ENCODE results near the gene CAPN7.
"Not testable (repeated sequence)": the region's sequence is repeated elsewhere in the genome, so short reads cannot be mapped to it uniquely, and the experiment has no call there.

Gene CAPN7

GRCh38 chr3:15172806-15173205, 33.2 kb upstream of the CAPN7 start:
- no peak overlapping the region for H3K27ac ChIP-seq (ENCODE audit: insufficient read depth, low read length, poor library complexity, severe bottlenecking)
- no peak for DNase-seq
- H3K9me3 ChIP-seq (ENCODE audit: control insufficient read depth, low read length), result no peaks in the 10 kb centered on the region
- H3K27me3 ChIP-seq (replicated peaks; ENCODE audit: control insufficient read depth, insufficient read depth, low read length, poor library complexity, severe bottlenecking), result no peaks in the 10 kb centered on the region
- no peaks in the 10 kb centered on the region for H3K4me1 ChIP-seq (ENCODE audit: control insufficient read depth, insufficient read depth, low read length, poor library complexity, severe bottlenecking)
- no peak overlapping the region for H3K4me3 ChIP-seq (ENCODE audit: insufficient read depth, low read depth, low read length, poor library complexity, severe bottlenecking)
- no peaks in the 10 kb centered on the region for H3K36me3 ChIP-seq (ENCODE audit: control insufficient read depth, insufficient read depth, low read length)

GRCh38 chr3:15174953-15175352, 31.1 kb upstream of the CAPN7 start:
- H3K4me1 ChIP-seq (ENCODE audit: control insufficient read depth, insufficient read depth, low read length, poor library complexity, severe bottlenecking), result no peaks in the 10 kb centered on the region
- H3K36me3 ChIP-seq (ENCODE audit: control insufficient read depth, insufficient read depth, low read length), result no peaks in the 10 kb centered on the region
- H3K27ac ChIP-seq (ENCODE audit: insufficient read depth, low read length, poor library complexity, severe bottlenecking), result no peak overlapping the region
- H3K27me3 ChIP-seq (replicated peaks; ENCODE audit: control insufficient read depth, insufficient read depth, low read length, poor library complexity, severe bottlenecking), result no peaks in the 10 kb centered on the region
- H3K9me3 ChIP-seq (ENCODE audit: control insufficient read depth, low read length), result no peaks in the 10 kb centered on the region
- no peak overlapping the region for H3K4me3 ChIP-seq (ENCODE audit: insufficient read depth, low read depth, low read length, poor library complexity, severe bottlenecking)
- DNase-seq, result no peak

GRCh38 chr3:15175605-15176004, 30.4 kb upstream of the CAPN7 start:
- no peaks in the 10 kb centered on the region for H3K36me3 ChIP-seq (ENCODE audit: control insufficient read depth, insufficient read depth, low read length)
- no peak for DNase-seq
- H3K4me1 ChIP-seq (ENCODE audit: control insufficient read depth, insufficient read depth, low read length, poor library complexity, severe bottlenecking), result no peaks in the 10 kb centered on the region
- no peak overlapping the region for H3K4me3 ChIP-seq (ENCODE audit: insufficient read depth, low read depth, low read length, poor library complexity, severe bottlenecking)
- H3K27me3 ChIP-seq (replicated peaks; ENCODE audit: control insufficient read depth, insufficient read depth, low read length, poor library complexity, severe bottlenecking), result no peaks in the 10 kb centered on the region
- H3K27ac ChIP-seq (ENCODE audit: insufficient read depth, low read length, poor library complexity, severe bottlenecking), result no peak overlapping the region
- no peaks in the 10 kb centered on the region for H3K9me3 ChIP-seq (ENCODE audit: control insufficient read depth, low read length)

GRCh38 chr3:15180042-15180611, 25.9 kb upstream of the CAPN7 start:
- Histone ChIP-seq H3K27me3 (replicated peaks; ENCODE audit: control insufficient read depth, insufficient read depth, low read length, poor library complexity, severe bottlenecking) (no peaks in the 10 kb centered on the region), H3K4me3 (ENCODE audit: insufficient read depth, low read depth, low read length, poor library complexity, severe bottlenecking) (no peak overlapping the region), H3K36me3 (ENCODE audit: control insufficient read depth, insufficient read depth, low read length) (no peaks in the 10 kb centered on the region), H3K9me3 (ENCODE audit: control insufficient read depth, low read length) (no peaks in the 10 kb centered on the region), H3K27ac (ENCODE audit: insufficient read depth, low read length, poor library complexity, severe bottlenecking) (no peak overlapping the region), H3K4me1 (ENCODE audit: control insufficient read depth, insufficient read depth, low read length, poor library complexity, severe bottlenecking) (no peaks in the 10 kb centered on the region)
- DNase-seq, result no peak

- no peak for DNase-seq
- Histone ChIP-seq H3K36me3 (ENCODE audit: control insufficient read depth, insufficient read depth, low read length) (no peaks in the 10 kb centered on the region), H3K9me3 (ENCODE audit: control insufficient read depth, low read length) (no peaks in the 10 kb centered on the region), H3K27me3 (replicated peaks; ENCODE audit: control insufficient read depth, insufficient read depth, low read length, poor library complexity, severe bottlenecking) (no peaks in the 10 kb centered on the region), H3K4me3 (ENCODE audit: insufficient read depth, low read depth, low read length, poor library complexity, severe bottlenecking) (no peak overlapping the region), H3K4me1 (ENCODE audit: control insufficient read depth, insufficient read depth, low read length, poor library complexity, severe bottlenecking) (no peaks in the 10 kb centered on the region), H3K27ac (ENCODE audit: insufficient read depth, low read length, poor library complexity, severe bottlenecking) (no peak overlapping the region)
These were observed 24.5 kb upstream of the CAPN7 start for GRCh38 chr3:15181511-15181910.

GRCh38 chr3:15181963-15182362, 24.1 kb upstream of the CAPN7 start:
- H3K27me3 ChIP-seq (replicated peaks; ENCODE audit: control insufficient read depth, insufficient read depth, low read length, poor library complexity, severe bottlenecking), result no peaks in the 10 kb centered on the region
- no peaks in the 10 kb centered on the region for H3K4me1 ChIP-seq (ENCODE audit: control insufficient read depth, insufficient read depth, low read length, poor library complexity, severe bottlenecking)
- no peak for DNase-seq
- no peak overlapping the region for H3K27ac ChIP-seq (ENCODE audit: insufficient read depth, low read length, poor library complexity, severe bottlenecking)
- H3K9me3 ChIP-seq (ENCODE audit: control insufficient read depth, low read length), result no peaks in the 10 kb centered on the region
- H3K36me3 ChIP-seq (ENCODE audit: control insufficient read depth, insufficient read depth, low read length), result no peaks in the 10 kb centered on the region
- H3K4me3 ChIP-seq (ENCODE audit: insufficient read depth, low read depth, low read length, poor library complexity, severe bottlenecking), result no peak overlapping the region

GRCh38 chr3:15183011-15183410, 23.0 kb upstream of the CAPN7 start:
- Histone ChIP-seq H3K36me3 (ENCODE audit: control insufficient read depth, insufficient read depth, low read length) (no peaks in the 10 kb centered on the region), H3K27me3 (replicated peaks; ENCODE audit: control insufficient read depth, insufficient read depth, low read length, poor library complexity, severe bottlenecking) (no peaks in the 10 kb centered on the region), H3K4me3 (ENCODE audit: insufficient read depth, low read depth, low read length, poor library complexity, severe bottlenecking) (no peak overlapping the region), H3K4me1 (ENCODE audit: control insufficient read depth, insufficient read depth, low read length, poor library complexity, severe bottlenecking) (no peaks in the 10 kb centered on the region), H3K9me3 (ENCODE audit: control insufficient read depth, low read length) (no peaks in the 10 kb centered on the region), H3K27ac (ENCODE audit: insufficient read depth, low read length, poor library complexity, severe bottlenecking) (no peak overlapping the region)
- DNase-seq, result no peak

- Histone ChIP-seq H3K27ac (ENCODE audit: insufficient read depth, low read length, poor library complexity, severe bottlenecking) (no peak overlapping the region), H3K27me3 (replicated peaks; ENCODE audit: control insufficient read depth, insufficient read depth, low read length, poor library complexity, severe bottlenecking) (no peaks in the 10 kb centered on the region), H3K4me1 (ENCODE audit: control insufficient read depth, insufficient read depth, low read length, poor library complexity, severe bottlenecking) (no peaks in the 10 kb centered on the region), H3K36me3 (ENCODE audit: control insufficient read depth, insufficient read depth, low read length) (no peaks in the 10 kb centered on the region), H3K9me3 (ENCODE audit: control insufficient read depth, low read length) (no peaks in the 10 kb centered on the region), H3K4me3 (ENCODE audit: insufficient read depth, low read depth, low read length, poor library complexity, severe bottlenecking) (no peak overlapping the region)
- no peak for DNase-seq
These were observed 20.6 kb upstream of the CAPN7 start for GRCh38 chr3:15185404-15185803.

GRCh38 chr3:15186101-15186476, 20.0 kb upstream of the CAPN7 start:
- Histone ChIP-seq H3K4me3 (ENCODE audit: insufficient read depth, low read depth, low read length, poor library complexity, severe bottlenecking) (no peak overlapping the region), H3K4me1 (ENCODE audit: control insufficient read depth, insufficient read depth, low read length, poor library complexity, severe bottlenecking) (no peaks in the 10 kb centered on the region), H3K27me3 (replicated peaks; ENCODE audit: control insufficient read depth, insufficient read depth, low read length, poor library complexity, severe bottlenecking) (no peaks in the 10 kb centered on the region), H3K9me3 (ENCODE audit: control insufficient read depth, low read length) (no peaks in the 10 kb centered on the region), H3K36me3 (ENCODE audit: control insufficient read depth, insufficient read depth, low read length) (no peaks in the 10 kb centered on the region), H3K27ac (ENCODE audit: insufficient read depth, low read length, poor library complexity, severe bottlenecking) (no peak overlapping the region)
- DNase-seq, result no peak

- H3K4me3 ChIP-seq (ENCODE audit: insufficient read depth, low read depth, low read length, poor library complexity, severe bottlenecking); H3K9me3 ChIP-seq (ENCODE audit: control insufficient read depth, low read length): not testable (repeated sequence)
These were observed 19.4 kb upstream of the CAPN7 start for GRCh38 chr3:15186477-15187164.

More at GRCh38 chr3:15186477-15187164, 19.4 kb upstream of the CAPN7 start:
- not testable (repeated sequence) for H3K36me3 ChIP-seq (ENCODE audit: control insufficient read depth, insufficient read depth, low read length); DNase-seq; H3K4me1 ChIP-seq (ENCODE audit: control insufficient read depth, insufficient read depth, low read length, poor library complexity, severe bottlenecking); H3K27me3 ChIP-seq (replicated peaks; ENCODE audit: control insufficient read depth, insufficient read depth, low read length, poor library complexity, severe bottlenecking); H3K27ac ChIP-seq (ENCODE audit: insufficient read depth, low read length, poor library complexity, severe bottlenecking)

Measured in effector memory CD4-positive, alpha-beta T cell (primary cell).